GM12873 (cell line): ENCODE data around the gene UMOD.

ENCODE experiments used
- TF ChIP-seq, protein P1 (sequence below): IDR thresholded peaks from 2 replicates; pipeline ENCODE4 v1.5.1; 2012; ENCODE audit warnings: low read depth, mild to moderate bottlenecking, moderate library complexity, low read length, control low read depth; ENCODE audit not compliant: insufficient read depth; ENCODE audit errors: missing control alignments

UMOD gene

GRCh38 chr16:20307791-20308190 lies 44.7 kb downstream of the UMOD start:
- TF ChIP-seq, protein P1, sequence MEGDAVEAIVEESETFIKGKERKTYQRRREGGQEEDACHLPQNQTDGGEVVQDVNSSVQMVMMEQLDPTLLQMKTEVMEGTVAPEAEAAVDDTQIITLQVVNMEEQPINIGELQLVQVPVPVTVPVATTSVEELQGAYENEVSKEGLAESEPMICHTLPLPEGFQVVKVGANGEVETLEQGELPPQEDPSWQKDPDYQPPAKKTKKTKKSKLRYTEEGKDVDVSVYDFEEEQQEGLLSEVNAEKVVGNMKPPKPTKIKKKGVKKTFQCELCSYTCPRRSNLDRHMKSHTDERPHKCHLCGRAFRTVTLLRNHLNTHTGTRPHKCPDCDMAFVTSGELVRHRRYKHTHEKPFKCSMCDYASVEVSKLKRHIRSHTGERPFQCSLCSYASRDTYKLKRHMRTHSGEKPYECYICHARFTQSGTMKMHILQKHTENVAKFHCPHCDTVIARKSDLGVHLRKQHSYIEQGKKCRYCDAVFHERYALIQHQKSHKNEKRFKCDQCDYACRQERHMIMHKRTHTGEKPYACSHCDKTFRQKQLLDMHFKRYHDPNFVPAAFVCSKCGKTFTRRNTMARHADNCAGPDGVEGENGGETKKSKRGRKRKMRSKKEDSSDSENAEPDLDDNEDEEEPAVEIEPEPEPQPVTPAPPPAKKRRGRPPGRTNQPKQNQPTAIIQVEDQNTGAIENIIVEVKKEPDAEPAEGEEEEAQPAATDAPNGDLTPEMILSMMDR = no peak

GRCh38 chr16:20307240-20307671 lies 45.3 kb downstream of the UMOD start:
- TF ChIP-seq, protein P1 = no peak

GRCh38 chr16:20306401-20306800 lies 46.1 kb downstream of the UMOD start:
- TF ChIP-seq, protein P1 = no peak

DNA sequence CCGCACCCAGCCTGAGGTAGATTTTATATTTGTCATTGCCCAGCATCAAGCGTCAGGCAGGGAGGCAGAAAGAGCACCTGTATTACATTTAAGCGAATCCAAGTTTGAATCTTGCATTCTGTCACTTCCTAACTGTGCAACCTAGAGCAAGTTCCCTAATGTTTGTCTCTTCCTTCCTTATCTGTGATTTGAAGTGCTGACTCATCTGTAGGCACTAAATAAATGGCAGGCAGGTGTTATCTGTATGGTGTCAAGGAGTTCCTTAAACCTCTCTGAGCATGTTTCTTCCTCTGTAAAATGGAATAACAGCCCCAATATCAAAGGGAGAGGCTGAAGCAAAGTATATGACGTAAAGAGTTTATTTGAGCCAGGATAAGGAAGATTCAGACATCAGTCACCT lies 49.5 kb downstream of the UMOD start:
- TF ChIP-seq, protein P1 = no peak

GRCh38 chr16:20302389-20302788 lies 50.1 kb downstream of the UMOD start:
- TF ChIP-seq, protein P1 = no peak

GRCh38 chr16:20301840-20302239 lies 50.7 kb downstream of the UMOD start:
- TF ChIP-seq, protein P1 = no peak

- TF ChIP-seq, protein P1 = peak; percentile 89
These were observed 52.0 kb downstream of the UMOD start for GRCh38 chr16:20300312-20301097.
